Transverse colon (tissue), 4 donors: ENCODE data around the gene SMOC1. TPM values are rescaled to one million over a fixed set of nuclear protein-coding genes. Genes with fewer than 3 reads are reported as not detected.

Experiments used
- DNase-seq: peaks from one replicate; pipeline ENCODE4 v3.0.0-alpha.2; 2019
- H3K27ac ChIP-seq, 4 donors: fragments of 200-600 bp; sonication (generic); 2 replicates each; pipeline ENCODE4 v1.5.1; 2016 to 2018; ENCODE audit warnings: inconsistent platforms in 4 of 4
- H3K27me3 ChIP-seq: fragments of 200-600 bp; sonication (generic); 2 replicates; pipeline ENCODE4 v1.5.1; 2017; ENCODE audit warnings: inconsistent platforms
- H3K36me3 ChIP-seq, 4 donors: fragments of 200-600 bp; sonication (generic); 2 replicates each; pipeline ENCODE4 v1.5.1; 2017 to 2019; ENCODE audit warnings: inconsistent platforms in 4 of 4
- H3K4me1 ChIP-seq, 4 donors: fragments of 200-600 bp; sonication (generic); 2 replicates each; pipeline ENCODE4 v1.5.1; 2017 to 2020; ENCODE audit warnings: inconsistent platforms in 4 of 4
- H3K4me3 ChIP-seq, 4 donors: fragments of 200-600 bp; sonication (generic); 1 replicate in 1 of 4; 2 replicates in 3 of 4; pipeline versions ENCODE4 v1.5.1 to v1.6.1; 2017 to 2019; ENCODE audit warnings: inconsistent platforms in 4 of 4
- H3K9me3 ChIP-seq, 2 donors: fragments of 200-600 bp; sonication (generic); 2 replicates each; pipeline ENCODE4 v1.5.1; 2017 to 2019; ENCODE audit warnings: inconsistent platforms in 2 of 2
- CTCF ChIP-seq, 5 experiments: fragments of 200-600 bp in 3 of 5; fragments of 450-650 bp in 2 of 5; sonication (generic) in 3 of 5; IDR thresholded peaks; 1 replicate in 2 of 5; 2 replicates in 3 of 5; pipeline ENCODE4 v1.5.1; 2016 to 2017; ENCODE audit warnings: antibody characterized with exemption in 5 of 5, inconsistent platforms in 3 of 5, mild to moderate bottlenecking in 2 of 5, moderate library complexity in 1 of 5
- EP300 ChIP-seq: sonication (generic); formaldehyde crosslinking; IDR thresholded peaks from one replicate; pipeline ENCODE4 v1.6.1; 2017; ENCODE audit warnings: antibody characterized with exemption, low read depth
- POLR2A ChIP-seq: fragments of 450-650 bp; IDR thresholded peaks from one replicate; pipeline ENCODE4 v1.6.1; 2016; ENCODE audit warnings: antibody characterized with exemption, mild to moderate bottlenecking, moderate library complexity
- POLR2AphosphoS5 ChIP-seq, 3 donors: sonication (generic); formaldehyde crosslinking; IDR thresholded peaks; one replicate each; pipeline ENCODE4 v1.6.1; 2016; ENCODE audit warnings: antibody characterized with exemption in 3 of 3
- WGBS, 2 donors: methylation state at CpG; one replicate each; pipeline ENCODE4 v1.1.5; 2018; ENCODE audit warnings: low coverage in 1 of 2; 5-methylcytosine and 5-hydroxymethylcytosine counted together
- in situ Hi-C, 4 donors: fragments of 200-750 bp; cut with MboI; loops; one replicate each; pipeline versions ENCODE4 v1.15.0 to v1.15.1; 2017; ENCODE audit warnings: low sequenced_read_pairs in 3 of 4, low pct_ligation_motif_present in 1 of 4, low pct_unique_long_range_greater_than_20kb in 1 of 4
- intact Hi-C: fragments of 100-400 bp; cut with DNase I; formaldehyde crosslinking; loops from one replicate; pipeline ENCODE4 v1.15.1; 2023; ENCODE audit warnings: low total_unique reads
- total RNA-seq, 4 donors: library from RNA; depleted of rRNA; stranded (reverse); fragments of >200 nt; gene quantifications; one replicate each; pipeline ENCODE4 v1.1.0, GENCODE V29; 2016

Gene SMOC1
- total RNA-seq, 4 donors from 2014 or later: 0.82 to 1.3 TPM; not detected in 2

DNA sequence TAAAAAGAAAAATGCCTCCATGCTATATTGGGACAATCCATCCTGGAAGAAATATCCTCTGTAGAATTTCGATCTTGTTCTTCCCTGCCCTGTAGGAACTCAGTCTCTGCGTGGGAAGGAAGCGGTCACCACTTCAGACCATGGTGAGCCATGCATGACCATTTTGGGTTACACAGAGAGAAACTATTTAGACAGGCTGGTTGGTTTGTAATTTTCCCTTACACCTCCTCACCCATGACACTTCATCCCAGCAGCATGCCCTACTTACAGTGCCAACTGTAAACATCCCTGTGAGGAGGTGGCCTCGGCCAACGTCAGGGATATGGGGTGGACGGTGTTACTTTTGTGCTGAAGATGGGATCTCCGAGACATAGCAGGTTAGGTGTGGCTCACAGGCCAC lies 121.4 kb downstream of the SMOC1 start:
- Histone ChIP-seq H3K4me3 (no peak overlapping the region), H3K27me3 (no peaks in the 10 kb centered on the region), H3K36me3 (no peaks in the 10 kb centered on the region), H3K4me1 (peaks cover 0 to 5% (median 0%) of the 10 kb centered on the region in 4 donors), H3K27ac (no peak overlapping the region), H3K9me3 (no peaks in the 10 kb centered on the region)
- TF ChIP-seq EP300: no peak
- no peak for TF ChIP-seq CTCF (IDR thresholded peaks at IDR 0.05)
- no peak for TF ChIP-seq POLR2AphosphoS5 (IDR thresholded peaks at IDR 0.05)
- TF ChIP-seq POLR2A: no peak
- no peak for DNase-seq
- intact Hi-C loops: no loop called here
- WGBS, 2 donors: 76 to 81% methylated on average over 4 to 7 of the region's 7 CpGs
- in situ Hi-C loops: loop anchor here (25.0 kb wide), 1 partner anchor 413 kb away; no protein-coding TSS in a partner anchor

DNA sequence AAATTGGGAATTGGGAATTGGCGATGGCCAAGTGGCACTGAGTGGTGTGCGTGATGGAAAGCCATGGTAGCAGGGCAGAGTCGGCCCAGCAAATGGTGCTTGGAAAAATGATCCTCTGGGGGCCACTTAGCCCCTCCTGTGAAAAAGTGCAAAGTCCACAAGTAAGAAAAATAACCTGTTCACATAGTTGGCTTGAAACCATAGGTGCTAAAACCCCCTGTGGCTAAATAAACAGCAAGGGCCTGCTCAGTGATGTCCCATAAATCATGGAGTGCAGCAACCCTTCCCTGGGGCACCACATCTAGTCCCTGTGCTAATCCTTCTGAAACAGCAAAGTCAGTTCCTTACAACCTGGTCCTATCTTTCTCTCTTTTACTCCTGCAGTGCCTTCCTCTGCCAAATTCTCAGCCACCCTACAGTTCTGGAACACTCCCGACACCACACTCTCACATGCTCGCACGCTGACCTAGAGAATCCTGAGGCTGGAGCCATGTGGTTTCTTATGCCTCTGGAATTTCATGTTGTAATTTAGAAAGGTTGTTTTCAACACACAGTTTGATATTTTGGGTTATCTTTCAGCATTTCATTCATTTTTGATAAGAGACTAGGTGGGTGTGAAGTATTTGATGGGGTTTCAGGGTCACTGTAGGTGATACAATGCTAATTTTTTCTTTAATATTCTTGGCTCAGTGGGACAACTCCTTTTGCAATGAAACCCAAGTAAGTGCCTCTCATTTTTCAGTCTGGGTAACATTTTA lies 123.6 kb downstream of the SMOC1 start:
- DNase-seq: no peak
- TF ChIP-seq POLR2A: no peak
- TF ChIP-seq POLR2AphosphoS5 (IDR thresholded peaks at IDR 0.05): no peak
- no peak for TF ChIP-seq EP300
- H3K27me3 ChIP-seq: no peaks in the 10 kb centered on the region
- H3K4me1 ChIP-seq: peaks cover 0 to 8% (median 0%) of the 10 kb centered on the region in 4 donors
- no peak overlapping the region for H3K4me3 ChIP-seq
- no peak overlapping the region for H3K27ac ChIP-seq
- 81 to 96% methylated on average over 6 of the region's 6 CpGs for WGBS, 2 donors
- intact Hi-C loops (no loop called here), in situ Hi-C loops (loop anchor here (25.0 kb wide), 1 partner anchor 415 kb away; no protein-coding TSS in a partner anchor)
- H3K36me3 ChIP-seq: no peaks in the 10 kb centered on the region
- H3K9me3 ChIP-seq: no peaks in the 10 kb centered on the region

DNA sequence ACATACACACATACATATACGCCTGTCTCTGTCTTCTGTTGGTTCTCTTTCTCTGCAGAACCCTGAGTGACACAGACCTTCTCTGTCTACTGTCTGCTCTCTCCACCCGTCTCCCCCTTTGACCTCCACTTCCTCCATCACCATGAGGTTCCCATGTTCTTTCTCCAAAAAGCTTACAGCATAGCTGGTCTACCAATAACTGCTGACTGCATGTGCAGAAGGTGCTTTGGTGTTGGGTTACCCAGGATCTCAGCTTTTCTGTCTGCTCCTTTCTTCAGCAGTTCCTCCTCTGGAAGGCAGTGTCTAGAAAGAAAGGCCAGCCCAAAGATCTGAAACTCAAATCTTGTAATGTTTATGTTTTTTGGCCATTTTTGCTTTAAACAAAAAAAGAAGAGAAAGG lies 125.6 kb downstream of the SMOC1 start:
- in situ Hi-C loops: loop anchor here (25.0 kb wide), 1 partner anchor 417 kb away; no protein-coding TSS in a partner anchor
- no peak for DNase-seq
- no peak for TF ChIP-seq EP300
- no peak for TF ChIP-seq POLR2AphosphoS5 (IDR thresholded peaks at IDR 0.05)
- TF ChIP-seq CTCF (IDR thresholded peaks at IDR 0.05): no peak
- no peak for TF ChIP-seq POLR2A
- H3K4me1 ChIP-seq: peaks cover 0 to 15% (median 0%) of the 10 kb centered on the region in 4 donors
- no peaks in the 10 kb centered on the region for H3K27me3 ChIP-seq
- H3K27ac ChIP-seq: no peak overlapping the region
- H3K36me3 ChIP-seq: no peaks in the 10 kb centered on the region
- intact Hi-C loops: no loop called here
- 76 to 83% methylated on average over 2 of the region's 2 CpGs for WGBS, 2 donors
- H3K9me3 ChIP-seq: no peaks in the 10 kb centered on the region
- no peak overlapping the region for H3K4me3 ChIP-seq

DNA sequence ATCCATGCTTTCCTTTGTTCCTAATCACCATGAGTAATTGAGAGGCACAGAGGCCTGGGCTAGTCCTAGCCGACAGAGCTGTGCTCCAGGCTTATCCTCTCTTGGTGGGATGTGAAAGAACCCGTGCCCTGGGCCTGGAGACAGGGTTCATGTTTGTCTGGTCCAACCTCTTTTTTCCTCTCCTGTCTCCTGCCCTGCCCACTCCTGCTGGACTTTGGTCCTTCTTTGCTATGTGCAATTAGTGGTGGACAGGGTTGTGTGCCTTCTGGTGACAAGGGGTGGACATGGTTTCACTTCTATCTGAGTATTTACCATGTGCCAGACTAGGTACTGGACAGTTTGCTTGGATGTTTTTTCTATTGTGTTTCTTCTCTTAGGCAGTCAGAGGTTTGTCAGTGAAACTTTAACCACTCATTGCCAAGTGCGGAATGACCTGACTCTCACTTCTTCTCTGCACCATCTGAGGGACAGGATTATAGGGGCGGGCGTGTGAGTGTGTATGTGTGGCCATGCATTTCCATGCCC lies 126.1 kb downstream of the SMOC1 start:
- intact Hi-C loops: no loop called here
- in situ Hi-C loops: loop anchor here (25.0 kb wide), 1 partner anchor 418 kb away; no protein-coding TSS in a partner anchor
- no peaks in the 10 kb centered on the region for H3K36me3 ChIP-seq
- H3K27ac ChIP-seq: no peak overlapping the region
- H3K4me1 ChIP-seq: peaks cover 0 to 15% (median 0%) of the 10 kb centered on the region in 4 donors
- no peaks in the 10 kb centered on the region for H3K9me3 ChIP-seq
- TF ChIP-seq POLR2A (no peak), EP300 (no peak)
- H3K27me3 ChIP-seq: no peaks in the 10 kb centered on the region
- peak; percentile 28 for DNase-seq
- H3K4me3 ChIP-seq: no peak overlapping the region
- WGBS, 2 donors: 54 to 67% methylated on average over 2 to 5 of the region's 5 CpGs

GRCh38 chr14:70006699-70007098 lies 127.5 kb downstream of the SMOC1 start:
- no peak overlapping the region for H3K27ac ChIP-seq
- no peaks in the 10 kb centered on the region for H3K27me3 ChIP-seq
- TF ChIP-seq EP300 (no peak), POLR2AphosphoS5 (IDR thresholded peaks at IDR 0.05) (no peak), CTCF (IDR thresholded peaks at IDR 0.05) (no peak), POLR2A (no peak)
- 71 to 81% methylated on average over 3 to 6 of the region's 6 CpGs for WGBS, 2 donors
- DNase-seq: no peak
- no peaks in the 10 kb centered on the region for H3K36me3 ChIP-seq
- in situ Hi-C loops: loop anchor here (25.0 kb wide), 1 partner anchor 419 kb away; no protein-coding TSS in a partner anchor
- H3K4me1 ChIP-seq: peaks cover 0 to 15% (median 0%) of the 10 kb centered on the region in 4 donors
- H3K9me3 ChIP-seq: no peaks in the 10 kb centered on the region
- intact Hi-C loops: no loop called here
- no peak overlapping the region for H3K4me3 ChIP-seq
